ENCODE measurements around the gene KMT2C.

Gene KMT2C

DNA sequence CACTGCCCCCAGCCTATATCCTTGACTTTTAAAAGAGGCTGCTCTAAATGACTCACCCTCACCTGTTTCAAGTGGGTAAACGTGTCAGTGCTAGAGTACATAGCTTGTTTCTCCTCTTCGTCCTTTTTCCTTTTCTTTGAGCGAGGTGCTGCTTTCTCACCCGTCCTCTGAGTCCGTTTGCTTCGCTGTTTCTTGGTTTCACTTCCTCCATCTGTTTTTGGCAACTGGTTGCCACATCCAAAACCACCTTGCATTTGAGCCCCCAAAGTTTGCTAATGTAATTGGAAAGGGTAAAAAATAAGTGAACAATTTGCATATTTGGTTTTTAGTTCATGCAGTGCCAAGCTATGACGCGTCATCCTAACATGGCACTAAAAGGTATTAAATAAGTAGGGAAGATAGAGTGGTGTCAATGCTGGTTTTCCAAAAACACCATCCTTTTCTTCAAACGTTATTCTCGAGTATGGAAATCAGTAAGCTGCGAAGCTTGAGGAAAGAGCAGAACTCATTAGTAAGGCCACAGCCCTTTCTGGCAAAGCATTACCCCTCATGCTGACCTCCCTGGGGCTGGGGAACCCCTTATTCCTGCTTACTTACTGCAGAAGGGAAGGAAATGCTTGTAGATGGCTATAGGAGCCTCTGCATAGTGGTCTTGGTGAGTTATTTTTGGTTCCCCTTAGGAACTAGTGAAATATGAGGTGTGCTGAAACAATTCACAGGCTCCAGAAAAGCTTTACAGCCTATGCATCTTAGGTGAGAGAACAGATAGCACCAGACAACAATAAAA lies 276.8 kb downstream of the KMT2C start:
- H3K79me2 ChIP-seq (ENCODE audit: insufficient read depth, low read length): no peaks in the 10 kb centered on the region
- no peaks in the 10 kb centered on the region for H3K27me3 ChIP-seq (ENCODE audit: insufficient read depth, low read length)
- no peak overlapping the region for H2AFZ ChIP-seq (ENCODE audit: low read length)
- no peaks in the 10 kb centered on the region for H4K20me1 ChIP-seq (ENCODE audit: insufficient read depth, low read length)
- no peaks in the 10 kb centered on the region for H3K9me2 ChIP-seq (ENCODE audit: low read depth, low read length)
- peak overlapping the region; percentile 54 for H3K4me2 ChIP-seq (ENCODE audit: low read length)
- peaks cover 45% of the 10 kb centered on the region for H3K4me1 ChIP-seq (ENCODE audit: insufficient read depth, low read length, severe bottlenecking)
- H3F3A ChIP-seq (ENCODE audit: insufficient read depth, low read length): peaks cover 4% of the 10 kb centered on the region; the same call in 1 of the 2 replicates
- peaks cover 83% of the 10 kb centered on the region for H3K36me3 ChIP-seq (ENCODE audit: insufficient read depth, low read length)
- H3K4me3 ChIP-seq (ENCODE audit: low read depth, low read length, poor library complexity, severe bottlenecking): peak overlapping the region; percentile 33
- H3K9me3 ChIP-seq (ENCODE audit: low read length): no peaks in the 10 kb centered on the region
- TF ChIP-seq EZH2 (IDR thresholded peaks at IDR 0.05; ENCODE audit: borderline replicate concordance, low read length) (no peak), CTCF (IDR thresholded peaks at IDR 0.05; ENCODE audit: low read length) (no peak)
- H3K27ac ChIP-seq (ENCODE audit: low read depth, low read length, poor library complexity, severe bottlenecking): peak overlapping the region; percentile 87
- H3K9ac ChIP-seq (ENCODE audit: low read length): peak overlapping the region; percentile 12; the same call in 1 of the 2 replicates

- Histone ChIP-seq H3K27ac (ENCODE audit: low read depth, low read length, poor library complexity, severe bottlenecking) (no peak overlapping the region), H3K9me2 (ENCODE audit: low read depth, low read length) (no peaks in the 10 kb centered on the region), H3K9me3 (ENCODE audit: low read length) (no peaks in the 10 kb centered on the region), H3K4me2 (ENCODE audit: low read length) (no peak overlapping the region), H3K4me3 (ENCODE audit: low read depth, low read length, poor library complexity, severe bottlenecking) (no peak overlapping the region), H3K79me2 (ENCODE audit: insufficient read depth, low read length) (no peaks in the 10 kb centered on the region), H4K20me1 (ENCODE audit: insufficient read depth, low read length) (no peaks in the 10 kb centered on the region), H2AFZ (ENCODE audit: low read length) (no peak overlapping the region), H3K27me3 (ENCODE audit: insufficient read depth, low read length) (no peaks in the 10 kb centered on the region), H3K4me1 (ENCODE audit: insufficient read depth, low read length, severe bottlenecking) (no peaks in the 10 kb centered on the region), H3F3A (ENCODE audit: insufficient read depth, low read length) (no peaks in the 10 kb centered on the region), H3K36me3 (ENCODE audit: insufficient read depth, low read length) (peaks cover 96% of the 10 kb centered on the region), H3K9ac (ENCODE audit: low read length) (no peak overlapping the region)
- TF ChIP-seq EZH2 (IDR thresholded peaks at IDR 0.05; ENCODE audit: borderline replicate concordance, low read length) (no peak), CTCF (IDR thresholded peaks at IDR 0.05; ENCODE audit: low read length) (no peak)
These were observed 283.5 kb downstream of the KMT2C start for GRCh38 chr7:152152267-152152666.

DNA sequence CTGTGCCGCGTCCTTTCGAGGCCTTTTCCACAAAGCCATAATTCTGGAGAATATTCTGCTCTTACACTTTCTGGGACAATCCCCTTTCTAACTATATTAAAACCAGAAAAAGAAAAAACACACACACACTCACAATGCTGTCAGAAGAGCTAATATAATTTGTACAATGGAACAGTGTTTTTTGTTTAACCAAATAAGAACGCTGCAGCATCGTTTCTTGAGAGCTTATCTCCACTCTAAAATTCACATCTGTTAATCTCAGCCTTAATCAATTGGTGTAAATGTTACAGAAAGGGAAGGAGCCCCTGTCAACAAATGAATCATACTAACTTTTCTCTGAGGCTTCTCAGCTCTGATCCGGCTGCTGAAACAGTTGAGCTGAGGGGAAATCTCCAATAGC lies 286.4 kb downstream of the KMT2C start:
- Histone ChIP-seq H3K9me2 (ENCODE audit: low read depth, low read length) (no peaks in the 10 kb centered on the region), H3K79me2 (ENCODE audit: insufficient read depth, low read length) (no peaks in the 10 kb centered on the region), H3K27me3 (ENCODE audit: insufficient read depth, low read length) (no peaks in the 10 kb centered on the region), H3F3A (ENCODE audit: insufficient read depth, low read length) (no peaks in the 10 kb centered on the region), H3K4me2 (ENCODE audit: low read length) (no peak overlapping the region), H3K36me3 (ENCODE audit: insufficient read depth, low read length) (peaks cover 98% of the 10 kb centered on the region), H3K9ac (ENCODE audit: low read length) (no peak overlapping the region), H2AFZ (ENCODE audit: low read length) (no peak overlapping the region), H3K27ac (ENCODE audit: low read depth, low read length, poor library complexity, severe bottlenecking) (no peak overlapping the region), H3K9me3 (ENCODE audit: low read length) (no peaks in the 10 kb centered on the region), H4K20me1 (ENCODE audit: insufficient read depth, low read length) (no peaks in the 10 kb centered on the region), H3K4me3 (ENCODE audit: low read depth, low read length, poor library complexity, severe bottlenecking) (no peak overlapping the region), H3K4me1 (ENCODE audit: insufficient read depth, low read length, severe bottlenecking) (no peaks in the 10 kb centered on the region)
- TF ChIP-seq CTCF (IDR thresholded peaks at IDR 0.05; ENCODE audit: low read length): no peak
